HUES48 (cell line): ENCODE measurements around the gene MROH2B.

Experiments used
- H3K27ac ChIP-seq: one replicate; pipeline ENCODE4 v1.7.0; 2013; ENCODE audit warnings: low read depth, low read length, inconsistent platforms
- H3K27me3 ChIP-seq: 2 replicates; pipeline ENCODE4 v1.6.1; 2013; ENCODE audit warnings: mild to moderate bottlenecking, low read length; ENCODE audit not compliant: control insufficient read depth, insufficient read depth
- H3K36me3 ChIP-seq: 2 replicates; pipeline ENCODE4 v1.6.1; 2013; ENCODE audit warnings: low read length; ENCODE audit not compliant: control insufficient read depth, insufficient read depth
- H3K4me1 ChIP-seq: 2 replicates; pipeline ENCODE4 v1.6.1; 2013; ENCODE audit warnings: mild to moderate bottlenecking, low read length; ENCODE audit not compliant: control insufficient read depth, insufficient read depth
- H3K4me3 ChIP-seq: 2 replicates; pipeline ENCODE4 v1.5.1; 2013; ENCODE audit warnings: mild to moderate bottlenecking, low read depth, low read length
- H3K9ac ChIP-seq: 2 replicates; pipeline ENCODE4 v1.6.1; 2013; ENCODE audit warnings: mild to moderate bottlenecking, low read depth, low read length, moderate library complexity
- H3K9me3 ChIP-seq: 2 replicates; pipeline ENCODE4 v1.6.1; 2013; ENCODE audit warnings: low read length; ENCODE audit not compliant: control insufficient read depth, insufficient read depth

MROH2B gene

GRCh38 chr5:40962207-40962955 lies 108.8 kb downstream of the MROH2B start:
- no peak overlapping the region for H3K4me3 ChIP-seq
- peaks cover 10% of the 10 kb centered on the region for H3K9me3 ChIP-seq
- H3K36me3 ChIP-seq, result no peaks in the 10 kb centered on the region
- H3K27ac ChIP-seq, result no peak overlapping the region
- H3K27me3 ChIP-seq, result no peaks in the 10 kb centered on the region
- no peaks in the 10 kb centered on the region for H3K4me1 ChIP-seq
- no peak overlapping the region for H3K9ac ChIP-seq

DNA sequence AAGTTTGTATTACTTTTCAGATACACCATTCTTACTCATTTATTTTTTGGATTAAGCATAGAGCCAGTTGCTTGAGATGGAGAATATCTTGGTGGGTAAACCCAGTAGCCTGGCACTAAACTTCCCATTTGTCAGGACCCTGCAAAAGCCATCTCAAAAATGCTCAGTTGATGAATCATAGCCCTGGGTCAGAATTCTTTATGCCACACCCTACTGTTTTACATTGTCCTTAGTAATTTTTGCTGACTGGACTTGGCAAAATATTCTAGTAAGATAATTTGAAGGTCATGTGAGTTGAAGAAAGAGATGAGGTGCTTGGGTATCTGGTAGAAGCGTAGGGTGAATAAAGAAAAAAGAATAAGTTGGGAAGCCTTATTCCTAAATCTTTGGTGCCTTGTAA lies 111.1 kb downstream of the MROH2B start:
- H3K27me3 ChIP-seq, result no peaks in the 10 kb centered on the region
- H3K27ac ChIP-seq, result no peak overlapping the region
- no peak overlapping the region for H3K4me3 ChIP-seq
- no peaks in the 10 kb centered on the region for H3K36me3 ChIP-seq
- peaks cover 10% of the 10 kb centered on the region for H3K9me3 ChIP-seq
- H3K4me1 ChIP-seq, result no peaks in the 10 kb centered on the region
- H3K9ac ChIP-seq, result no peak overlapping the region

GRCh38 chr5:40958811-40959210 lies 112.3 kb downstream of the MROH2B start:
- H3K36me3 ChIP-seq, result no peaks in the 10 kb centered on the region
- H3K9ac ChIP-seq, result no peak overlapping the region
- peaks cover 10% of the 10 kb centered on the region for H3K9me3 ChIP-seq
- H3K27ac ChIP-seq, result no peak overlapping the region
- H3K27me3 ChIP-seq, result no peaks in the 10 kb centered on the region
- no peaks in the 10 kb centered on the region for H3K4me1 ChIP-seq
- no peak overlapping the region for H3K4me3 ChIP-seq

- H3K9ac ChIP-seq, result no peak overlapping the region
- no peaks in the 10 kb centered on the region for H3K27me3 ChIP-seq
- H3K4me3 ChIP-seq, result no peak overlapping the region
- peaks cover 10% of the 10 kb centered on the region for H3K9me3 ChIP-seq
- H3K27ac ChIP-seq, result no peak overlapping the region
- H3K4me1 ChIP-seq, result no peaks in the 10 kb centered on the region
- H3K36me3 ChIP-seq, result no peaks in the 10 kb centered on the region
Observed at GRCh38 chr5:40957048-40957447, 114.1 kb downstream of the MROH2B start.

DNA sequence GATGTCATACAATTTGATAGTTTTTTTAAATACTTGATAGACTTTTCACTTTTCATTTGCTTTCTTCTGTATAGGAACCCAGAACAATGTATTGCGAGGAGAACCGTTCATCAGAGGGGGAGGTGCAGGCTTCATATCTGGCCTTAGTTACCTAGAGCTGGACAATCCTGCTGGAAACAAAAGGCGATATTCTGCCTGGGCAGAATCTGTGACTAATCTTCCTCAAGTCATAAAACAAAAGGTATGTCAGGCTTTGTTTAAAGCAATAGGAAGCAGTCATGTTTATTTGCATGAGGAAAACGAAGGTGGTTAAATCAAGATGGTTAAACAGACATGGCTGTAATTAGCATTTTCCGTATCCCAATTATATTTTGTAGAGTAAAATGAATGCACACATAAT lies 115.8 kb downstream of the MROH2B start:
- Histone ChIP-seq H3K4me1 (no peaks in the 10 kb centered on the region), H3K36me3 (no peaks in the 10 kb centered on the region), H3K4me3 (no peak overlapping the region), H3K27ac (no peak overlapping the region), H3K27me3 (no peaks in the 10 kb centered on the region), H3K9me3 (peaks cover 10% of the 10 kb centered on the region), H3K9ac (no peak overlapping the region)
